Coronary artery (tissue), 2 donors: Measurements from ENCODE around the gene NUP210L.

Source experiments
- DNase-seq: peaks from one replicate; pipeline ENCODE4 v3.0.0-alpha.2; 2017; ENCODE audit warnings: low spot score
- H3K27ac ChIP-seq, 2 donors: fragments of 200-600 bp; sonication (generic); one replicate each; pipeline ENCODE4 v1.5.1; 2016 to 2019
- H3K4me3 ChIP-seq: fragments of 200-600 bp; sonication (generic); 2 replicates; pipeline ENCODE4 v1.5.1; 2016; ENCODE audit warnings: mild to moderate bottlenecking, moderate library complexity
- CTCF ChIP-seq: fragments of 200-600 bp; sonication (generic); IDR thresholded peaks from one replicate; pipeline ENCODE4 v1.5.1; 2019; ENCODE audit warnings: antibody characterized with exemption

NUP210L gene

GRCh38 chr1:153991806-153992205 is 163.1 kb downstream of the NUP210L start:
- H3K27ac ChIP-seq, result peak overlapping the region; percentile 91 to 96
- no peak for DNase-seq
- TF ChIP-seq CTCF, result no peak
- peak overlapping the region; percentile 96 for H3K4me3 ChIP-seq

- H3K27ac ChIP-seq, result peak overlapping the region; percentile 91 to 96
- no peak for DNase-seq
- peak overlapping the region; percentile 96 for H3K4me3 ChIP-seq
- no peak for TF ChIP-seq CTCF
These were observed 163.7 kb downstream of the NUP210L start for GRCh38 chr1:153991151-153991630.

GRCh38 chr1:153990468-153991150 is 164.3 kb downstream of the NUP210L start, which contains the start of gene RPS27:
Gene RPS27 (plus strand): TSS chr1:153990762. CDS start chr1:153990797, 35 bp downstream.
- DNase-seq, result peak; percentile 94
- Histone ChIP-seq H3K4me3 (peak within 1 kb of the TSS; percentile 96), H3K27ac (peak within 1 kb of the TSS; percentile 91 to 96)
- no peak for TF ChIP-seq CTCF

- TF ChIP-seq CTCF, result no peak
- H3K27ac ChIP-seq, result no peak overlapping the region
- H3K4me3 ChIP-seq, result no peak overlapping the region
- DNase-seq, result no peak
These were observed 167.3 kb downstream of the NUP210L start for GRCh38 chr1:153987621-153988020.

- no peak for TF ChIP-seq CTCF
- H3K4me3 ChIP-seq, result peak within 1 kb of the TSS; percentile 83
- peak within 1 kb of the TSS; percentile 86 to 90 for H3K27ac ChIP-seq
- DNase-seq, result peak; percentile 96
These were observed 168.7 kb downstream of the NUP210L start, which contains the start of gene RAB13 for GRCh38 chr1:153985941-153986761. Gene RAB13 (minus strand): TSS chr1:153986339. CDS start chr1:153986236, 103 bp downstream.

GRCh38 chr1:153985341-153985912 is 169.4 kb downstream of the NUP210L start:
- DNase-seq, result peak; percentile 86
- Histone ChIP-seq H3K27ac (peak overlapping the region; percentile 86 to 90), H3K4me3 (peak overlapping the region; percentile 83)
- no peak for TF ChIP-seq CTCF
